OCI-LY7 (cell line): ENCODE measurements around the gene SPEF1. TPM values are rescaled to one million over a fixed set of nuclear protein-coding genes. Genes with fewer than 3 reads are reported as not detected.

ENCODE experiments used
- BruUV-seq: library from RNA; stranded (reverse); fragments of 400-500 nt; replicated peaks from 2 replicates; lab custom pipeline; 2021; lab: Mats Ljungman, UMichigan
- CTCF ChIA-PET: fragments of 300-600 bp; sonication (Branson Sonifier 250); formaldehyde crosslinking; loops from one replicate; lab custom pipeline; 2022; ENCODE audit warnings: antibody characterized with exemption; ENCODE audit not compliant: unreplicated experiment; lab: Charles Lee
- POLR2A ChIA-PET: fragments of 300-600 bp; sonication (Branson Sonifier 250); formaldehyde crosslinking; loops from one replicate; lab custom pipeline; 2022; ENCODE audit warnings: antibody characterized with exemption; lab: Charles Lee
- DNase-seq: peaks from one replicate; pipeline ENCODE4 v3.0.0-alpha.2; 2015; ENCODE audit warnings: low spot score
- H2AFZ ChIP-seq: fragments of 200-600 bp; sonication (generic), shearing (Covaris generic); 2 replicates; pipeline ENCODE4 v1.6.1; 2014; ENCODE audit warnings: mild to moderate bottlenecking, antibody characterized with exemption, low read length, moderate library complexity
- H3K27ac ChIP-seq: fragments of 200-600 bp; sonication (generic); 2 replicates; pipeline ENCODE4 v1.5.1; 2014; ENCODE audit warnings: mixed run types, low read depth, mild to moderate bottlenecking, moderate library complexity, low read length, inconsistent platforms; ENCODE audit not compliant: poor library complexity, severe bottlenecking
- H3K36me3 ChIP-seq: fragments of 200-600 bp; sonication (generic); 2 replicates; pipeline ENCODE4 v1.6.1; 2014; ENCODE audit warnings: mild to moderate bottlenecking, antibody characterized with exemption, low read length, moderate library complexity, mixed read lengths; ENCODE audit not compliant: insufficient read depth
- H3K4me1 ChIP-seq: fragments of 200-600 bp; sonication (generic); 2 replicates; pipeline ENCODE4 v1.5.1; 2014; ENCODE audit warnings: mild to moderate bottlenecking, low read length; ENCODE audit not compliant: insufficient read depth, poor library complexity, severe bottlenecking
- H3K4me2 ChIP-seq: fragments of 200-600 bp; sonication (generic); 2 replicates; pipeline ENCODE4 v1.6.1; 2014; ENCODE audit warnings: mild to moderate bottlenecking, low read length
- H3K4me3 ChIP-seq: fragments of 200-600 bp; sonication (generic); 2 replicates; pipeline ENCODE4 v1.5.1; 2014; ENCODE audit warnings: mild to moderate bottlenecking, low read depth, low read length; ENCODE audit not compliant: poor library complexity, severe bottlenecking
- H3K79me2 ChIP-seq: fragments of 200-600 bp; sonication (generic); 2 replicates; pipeline ENCODE4 v1.6.1; 2016; ENCODE audit warnings: low read depth, mild to moderate bottlenecking, low read length, moderate library complexity, mixed read lengths; ENCODE audit not compliant: insufficient read depth
- H3K9me2 ChIP-seq: fragments of 200-600 bp; sonication (generic); 2 replicates; pipeline ENCODE4 v1.6.1; 2016; ENCODE audit warnings: mild to moderate bottlenecking, low read length, mixed read lengths; ENCODE audit not compliant: insufficient read depth
- H3K9me3 ChIP-seq: fragments of 200-600 bp; sonication (generic); 2 replicates; pipeline ENCODE4 v1.6.1; 2014; ENCODE audit warnings: mild to moderate bottlenecking, mixed run types, low read length, mixed read lengths
- H4K20me1 ChIP-seq: fragments of 200-600 bp; sonication (generic); 2 replicates; pipeline ENCODE4 v1.6.1; 2014; ENCODE audit warnings: mild to moderate bottlenecking, antibody characterized with exemption, low read length, moderate library complexity, mixed read lengths; ENCODE audit not compliant: insufficient read depth
- EZH2phosphoT487 ChIP-seq: fragments of 200-600 bp; sonication (generic); IDR thresholded peaks from 2 replicates; pipeline ENCODE4 v1.6.1; 2018; ENCODE audit warnings: low read depth, borderline replicate concordance, mild to moderate bottlenecking, mixed run types, antibody characterized with exemption, low read length, moderate library complexity, mixed read lengths
- intact Hi-C: fragments of 100-400 bp; cut with micrococcal nuclease; formaldehyde crosslinking; loops from one replicate; pipeline ENCODE4 v1.10.0; 2022; ENCODE audit not compliant: unreplicated experiment
- total RNA-seq, 2 experiments: library from RNA; depleted of rRNA in 1 of 2; stranded (reverse); fragments of >200 nt in 1 of 2; shearing (Covaris generic) in 1 of 2; gene quantifications; 2 replicates each; pipeline ENCODE4 v1.2.3, GENCODE V29; 2014 to 2022
- TF ChIP-seq, protein P1 (sequence below): fragments of 200-600 bp; sonication (generic); conservative IDR thresholded peaks from 2 replicates; pipeline ENCODE4 v1.5.1; 2014; ENCODE audit warnings: mild to moderate bottlenecking, antibody characterized with exemption, low read length, moderate library complexity, mixed read lengths

The SPEF1 gene
- total RNA-seq, 2 experiments from 2014 or later: 0.09 to 0.27 TPM

GRCh38 chr20:3771552-3772058 lies 9.6 kb downstream of the SPEF1 start:
- CTCF ChIA-PET: interaction anchor here (0.6 kb wide), 1 partner anchor 88 kb away, joined by 4 read pairs; no protein-coding TSS in a partner anchor
- POLR2A ChIA-PET: interaction anchor here (0.6 kb wide), 1 partner anchor 89 kb away, joined by 7 read pairs; no protein-coding TSS in a partner anchor

GRCh38 chr20:3768342-3769130 lies 12.7 kb downstream of the SPEF1 start:
- BruUV-seq: TSS peak; percentile 89

More at GRCh38 chr20:3771552-3772058, 9.6 kb downstream of the SPEF1 start:
- Histone ChIP-seq H3K79me2 (peaks cover 7% of the 10 kb centered on the region; the same call in 1 of the 2 replicates), H3K9me3 (no peaks in the 10 kb centered on the region), H3K27ac (no peak overlapping the region), H2AFZ (no peak overlapping the region), H4K20me1 (no peaks in the 10 kb centered on the region), H3K4me2 (no peak overlapping the region), H3K4me3 (no peak overlapping the region), H3K4me1 (peaks cover 9% of the 10 kb centered on the region), H3K36me3 (no peaks in the 10 kb centered on the region), H3K9me2 (no peaks in the 10 kb centered on the region)
- no TSS peak for BruUV-seq
- DNase-seq: no peak
- TF ChIP-seq, protein P1, sequence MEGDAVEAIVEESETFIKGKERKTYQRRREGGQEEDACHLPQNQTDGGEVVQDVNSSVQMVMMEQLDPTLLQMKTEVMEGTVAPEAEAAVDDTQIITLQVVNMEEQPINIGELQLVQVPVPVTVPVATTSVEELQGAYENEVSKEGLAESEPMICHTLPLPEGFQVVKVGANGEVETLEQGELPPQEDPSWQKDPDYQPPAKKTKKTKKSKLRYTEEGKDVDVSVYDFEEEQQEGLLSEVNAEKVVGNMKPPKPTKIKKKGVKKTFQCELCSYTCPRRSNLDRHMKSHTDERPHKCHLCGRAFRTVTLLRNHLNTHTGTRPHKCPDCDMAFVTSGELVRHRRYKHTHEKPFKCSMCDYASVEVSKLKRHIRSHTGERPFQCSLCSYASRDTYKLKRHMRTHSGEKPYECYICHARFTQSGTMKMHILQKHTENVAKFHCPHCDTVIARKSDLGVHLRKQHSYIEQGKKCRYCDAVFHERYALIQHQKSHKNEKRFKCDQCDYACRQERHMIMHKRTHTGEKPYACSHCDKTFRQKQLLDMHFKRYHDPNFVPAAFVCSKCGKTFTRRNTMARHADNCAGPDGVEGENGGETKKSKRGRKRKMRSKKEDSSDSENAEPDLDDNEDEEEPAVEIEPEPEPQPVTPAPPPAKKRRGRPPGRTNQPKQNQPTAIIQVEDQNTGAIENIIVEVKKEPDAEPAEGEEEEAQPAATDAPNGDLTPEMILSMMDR: no peak
- no peak for TF ChIP-seq EZH2phosphoT487
- intact Hi-C loops: no loop called here

More at GRCh38 chr20:3768342-3769130, 12.7 kb downstream of the SPEF1 start:
- ChIA-PET POLR2A (interaction anchor here (0.6 to 2.1 kb wide), 6 partner anchors 11 to 52 kb away, joined by 3 to 11 read pairs (median 4); partner anchors contain the start of gene SPEF1), CTCF (interaction anchor here (1.9 to 2.5 kb wide), 2 partner anchors 14 to 52 kb away, joined by 6 to 16 read pairs; no protein-coding TSS in a partner anchor)
- Histone ChIP-seq H4K20me1 (no peaks in the 10 kb centered on the region), H3K9me3 (no peaks in the 10 kb centered on the region), H3K79me2 (peaks cover 9% of the 10 kb centered on the region; the same call in 1 of the 2 replicates), H3K27ac (peak overlapping the region; percentile 66), H3K4me2 (peak overlapping the region; percentile 80), H3K4me3 (peak overlapping the region; percentile 84), H2AFZ (peak overlapping the region; percentile 51; the same call in 1 of the 2 replicates), H3K36me3 (no peaks in the 10 kb centered on the region), H3K4me1 (peaks cover 25% of the 10 kb centered on the region), H3K9me2 (no peaks in the 10 kb centered on the region)
- peak; percentile 88 for DNase-seq
- intact Hi-C loops: loop anchor here (1.0 to 5.0 kb wide), 5 partner anchors 15 to 206 kb away; no protein-coding TSS in a partner anchor
- TF ChIP-seq, protein P1: peak; percentile 82
- no peak for TF ChIP-seq EZH2phosphoT487
